ENCODE measurements around the gene ZNF408.

Gene ZNF408

DNA sequence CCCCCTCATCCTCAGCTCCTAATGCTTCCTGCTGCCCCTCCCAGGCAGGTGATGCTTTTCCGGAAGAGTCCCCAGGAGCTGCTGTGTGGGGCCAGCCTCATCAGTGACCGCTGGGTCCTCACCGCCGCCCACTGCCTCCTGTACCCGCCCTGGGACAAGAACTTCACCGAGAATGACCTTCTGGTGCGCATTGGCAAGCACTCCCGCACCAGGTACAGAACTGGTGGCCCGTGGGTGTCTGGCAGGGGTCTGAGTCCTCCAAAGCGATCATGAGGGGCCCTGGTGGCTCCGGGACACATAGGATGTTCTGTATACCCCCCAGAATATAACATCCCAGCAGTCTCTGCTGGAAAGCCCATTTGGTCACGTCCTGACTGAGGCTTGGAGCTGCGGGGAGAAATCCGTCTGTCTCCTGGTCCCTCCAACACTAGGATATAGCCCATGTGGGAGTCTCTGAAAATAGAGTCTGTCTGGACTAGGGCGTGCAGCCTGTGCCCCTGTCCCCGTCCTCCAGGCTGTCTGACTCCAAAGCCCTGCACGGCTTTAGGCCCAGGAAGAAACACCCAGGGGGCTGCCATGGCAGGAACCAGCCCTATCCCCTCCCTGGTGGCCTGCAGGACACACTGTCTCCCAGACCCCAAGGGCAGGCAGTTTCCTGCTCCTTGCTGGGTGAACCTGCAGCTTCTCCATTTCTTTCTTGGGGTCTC, 27.3 kb downstream of the ZNF408 start:
- no peak for DNase-seq (ENCODE audit: low read depth)

DNA sequence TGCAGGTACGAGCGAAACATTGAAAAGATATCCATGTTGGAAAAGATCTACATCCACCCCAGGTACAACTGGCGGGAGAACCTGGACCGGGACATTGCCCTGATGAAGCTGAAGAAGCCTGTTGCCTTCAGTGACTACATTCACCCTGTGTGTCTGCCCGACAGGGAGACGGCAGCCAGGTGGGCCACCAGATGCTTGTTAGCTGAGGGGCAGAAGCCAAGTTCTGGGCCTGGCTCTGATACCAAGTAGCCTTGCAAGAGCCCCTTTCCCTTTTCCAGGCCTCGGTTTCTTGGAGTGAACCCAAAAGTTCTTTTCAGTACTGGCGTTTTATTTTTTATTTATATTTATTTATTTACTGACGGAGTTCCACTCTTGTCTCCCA, 27.8 kb downstream of the ZNF408 start:
- no peak for DNase-seq (ENCODE audit: low read depth)

DNA sequence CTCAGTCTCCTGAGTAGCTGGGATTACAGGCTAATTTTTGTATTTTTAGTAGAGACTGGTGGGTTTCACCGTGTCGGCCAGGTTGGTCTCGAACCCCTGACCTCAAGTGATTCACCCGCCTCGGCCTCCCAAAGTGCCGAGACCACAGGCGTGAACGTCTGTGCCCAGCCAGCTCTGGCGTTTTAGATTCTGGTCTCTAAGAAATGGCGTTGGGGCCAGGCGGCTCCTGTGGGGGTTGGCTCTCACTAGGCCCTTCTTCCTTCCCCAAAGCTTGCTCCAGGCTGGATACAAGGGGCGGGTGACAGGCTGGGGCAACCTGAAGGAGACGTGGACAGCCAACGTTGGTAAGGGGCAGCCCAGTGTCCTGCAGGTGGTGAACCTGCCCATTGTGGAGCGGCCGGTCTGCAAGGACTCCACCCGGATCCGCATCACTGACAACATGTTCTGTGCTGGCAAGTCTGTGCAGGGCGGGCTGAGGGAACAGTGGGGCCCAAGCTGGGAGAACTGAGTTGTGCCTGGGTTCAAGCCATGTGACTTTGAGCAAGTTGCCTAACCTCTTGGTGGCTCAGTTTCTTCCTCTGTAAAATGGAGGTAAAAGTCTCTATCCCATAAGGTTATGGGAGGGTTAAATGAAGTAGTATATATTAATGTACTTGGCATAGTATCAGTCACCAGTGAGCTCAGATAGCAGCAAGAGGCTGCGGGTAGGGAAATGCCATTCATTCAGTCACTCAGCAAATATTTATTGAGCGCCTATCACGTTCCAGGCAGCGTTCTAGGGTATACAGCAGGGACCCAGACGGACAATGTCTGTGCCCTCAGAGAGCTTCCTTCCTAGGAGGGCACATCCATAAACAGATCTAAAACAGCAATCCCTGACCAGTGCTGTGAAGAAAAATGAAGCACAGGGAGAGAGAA, 28.5 kb downstream of the ZNF408 start:
- DNase-seq (ENCODE audit: low read depth), result no peak

DNA sequence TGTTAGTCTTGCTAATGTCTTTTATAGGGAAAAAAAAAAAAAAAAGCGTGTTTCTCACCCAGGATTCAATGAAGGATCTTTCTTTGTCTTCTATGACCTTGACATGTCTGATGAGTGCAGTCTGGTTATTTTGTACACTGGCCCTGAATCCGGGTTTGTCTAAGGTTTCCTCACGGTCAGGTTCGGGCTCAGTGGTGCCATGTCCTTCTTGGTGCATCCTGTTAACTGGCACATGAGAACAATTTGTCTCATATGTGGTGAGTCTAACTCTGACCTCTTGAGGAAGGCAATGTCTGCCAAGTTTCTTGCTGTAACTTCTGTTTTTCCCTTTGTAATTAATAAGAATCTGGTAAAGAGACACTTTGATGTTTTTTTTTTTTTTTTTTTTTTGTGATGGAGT, 30.7 kb downstream of the ZNF408 start:
- no peak for DNase-seq (ENCODE audit: low read depth)

DNA sequence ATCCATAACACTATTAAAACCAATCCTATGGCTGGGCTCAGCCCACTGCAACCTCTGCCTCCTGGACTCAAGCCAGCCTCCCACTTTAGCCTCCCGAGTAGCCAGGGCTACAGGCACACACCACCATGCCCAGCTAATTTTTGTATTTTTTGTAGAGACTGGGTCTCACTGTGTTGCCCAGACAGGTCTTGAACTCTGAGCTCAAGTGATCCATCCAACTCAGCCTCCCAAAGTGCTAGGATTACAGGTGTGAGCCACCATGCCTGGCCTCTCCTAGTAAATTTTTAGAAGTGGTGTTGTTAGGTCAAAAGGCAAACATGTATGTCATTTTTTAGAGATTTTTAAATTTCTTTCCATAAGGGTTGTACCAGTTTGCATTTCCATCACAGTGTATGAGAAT, 32.4 kb downstream of the ZNF408 start:
- no peak for DNase-seq (ENCODE audit: low read depth)

DNA sequence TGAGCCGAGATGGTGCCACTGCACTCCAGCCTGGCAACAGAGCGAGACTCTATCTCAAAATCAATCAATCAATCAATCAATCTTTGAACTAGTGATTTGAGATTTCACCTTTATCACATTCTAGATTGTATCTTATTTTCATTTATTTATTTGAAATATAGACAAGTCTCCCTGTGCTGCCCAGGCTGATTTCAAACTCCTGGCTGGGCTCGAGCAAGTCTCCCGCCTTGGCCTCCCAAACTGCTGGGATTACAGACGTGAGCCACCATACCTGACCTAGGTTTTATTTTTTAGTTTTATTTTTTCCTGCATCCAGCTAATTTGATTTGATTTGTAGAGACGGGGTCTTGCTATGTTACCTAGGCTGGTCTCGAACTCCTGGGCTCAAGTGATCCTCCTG, 35.3 kb downstream of the ZNF408 start:
- DNase-seq (ENCODE audit: low read depth), result no peak

DNA sequence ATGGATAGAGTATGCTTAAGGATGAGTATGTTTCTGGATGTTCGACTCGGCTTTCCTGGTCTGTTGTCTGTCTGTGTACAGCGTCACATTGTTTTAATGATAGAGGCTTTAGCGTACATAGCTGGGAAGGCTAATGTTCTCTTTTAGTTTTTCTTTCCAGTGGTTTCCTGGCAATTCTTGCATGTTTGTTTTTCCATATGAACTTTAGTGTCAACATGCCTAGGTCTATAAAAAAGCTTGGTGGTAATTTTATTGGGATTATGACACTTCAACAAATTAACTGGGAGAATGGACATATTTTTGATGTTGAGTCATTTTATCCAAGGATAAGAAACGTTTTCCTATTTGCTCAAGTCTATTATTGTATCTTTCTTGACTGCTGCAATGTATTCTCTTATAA, 35.8 kb downstream of the ZNF408 start:
- no peak for DNase-seq (ENCODE audit: low read depth)

DNA sequence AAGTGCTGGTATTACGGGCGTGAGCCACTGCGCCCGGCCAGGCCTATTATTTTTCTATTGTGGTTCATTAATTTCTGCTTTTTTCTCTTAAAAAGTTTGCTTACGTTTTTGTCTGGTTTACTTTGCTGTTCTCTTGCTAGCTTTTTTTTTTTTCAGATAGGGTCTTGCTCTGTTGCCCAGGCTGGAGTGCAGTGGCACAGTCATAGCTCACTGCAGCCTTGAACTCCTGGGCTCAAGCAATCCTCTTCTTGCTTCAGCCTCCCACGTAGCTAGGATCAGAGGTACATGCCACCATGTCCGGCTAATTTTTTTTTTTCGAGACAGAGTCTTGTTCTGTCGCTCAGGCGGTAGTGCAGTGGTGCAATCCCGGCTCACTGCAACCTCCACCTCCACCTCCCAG, 36.9 kb downstream of the ZNF408 start:
- no peak for DNase-seq (ENCODE audit: low read depth)

DNA sequence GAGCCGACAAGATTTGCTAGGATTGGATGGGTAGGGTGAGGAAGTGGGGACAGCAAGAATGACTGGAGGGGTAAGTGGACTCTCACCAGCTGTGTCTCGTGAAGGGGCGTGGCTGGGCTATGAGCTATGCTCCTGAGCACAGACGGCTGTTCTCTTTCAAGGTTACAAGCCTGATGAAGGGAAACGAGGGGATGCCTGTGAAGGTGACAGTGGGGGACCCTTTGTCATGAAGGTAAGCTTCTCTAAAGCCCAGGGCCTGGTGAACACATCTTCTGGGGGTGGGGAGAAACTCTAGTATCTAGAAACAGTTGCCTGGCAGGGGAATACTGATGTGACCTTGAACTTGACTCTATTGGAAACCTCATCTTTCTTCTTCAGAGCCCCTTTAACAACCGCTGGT, 38.1 kb downstream of the ZNF408 start:
- no peak for DNase-seq (ENCODE audit: low read depth)

DNA sequence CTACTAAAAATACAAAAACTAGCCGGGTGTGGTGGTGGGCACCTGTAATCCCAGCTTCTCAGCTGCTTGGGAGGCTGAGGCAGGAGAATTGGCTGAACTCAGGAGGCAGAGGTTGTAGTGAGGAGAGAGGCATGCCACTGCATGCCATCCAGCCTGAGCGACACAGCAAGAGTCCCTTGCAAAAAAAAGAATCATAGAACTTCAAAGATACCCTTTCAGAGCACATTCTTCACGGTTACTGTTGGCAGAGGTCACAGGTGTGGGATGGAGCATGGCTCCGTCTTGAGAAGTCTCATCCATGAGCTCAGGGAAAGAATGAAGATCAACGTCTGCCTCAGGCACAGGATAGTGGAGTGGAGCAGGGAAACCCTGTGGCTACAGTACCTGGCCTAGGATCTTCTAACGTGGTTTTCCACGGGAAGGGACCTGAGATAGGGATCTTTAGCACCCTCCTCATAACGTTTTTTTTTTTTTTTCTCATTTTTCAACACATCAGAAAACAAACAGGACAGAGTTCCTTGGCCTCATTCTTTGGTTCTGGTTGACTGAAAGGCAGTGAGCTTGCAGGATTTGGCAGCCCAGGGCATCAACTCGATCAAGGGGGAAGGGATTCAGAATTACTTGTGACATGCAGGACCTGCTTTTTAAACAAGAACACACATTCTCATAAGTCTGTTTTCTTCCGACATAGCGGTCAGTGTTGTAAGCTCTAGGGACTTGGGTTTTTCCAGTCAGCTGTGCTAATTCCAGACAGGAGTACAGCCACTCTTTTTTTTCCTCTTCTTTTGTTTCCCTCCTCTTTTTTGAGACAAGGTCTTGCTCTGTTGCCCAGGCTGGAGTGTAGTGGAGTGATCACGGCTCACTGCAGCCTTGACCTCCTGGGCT, 41.0 kb downstream of the ZNF408 start:
- DNase-seq (ENCODE audit: low read depth), result no peak

DNA sequence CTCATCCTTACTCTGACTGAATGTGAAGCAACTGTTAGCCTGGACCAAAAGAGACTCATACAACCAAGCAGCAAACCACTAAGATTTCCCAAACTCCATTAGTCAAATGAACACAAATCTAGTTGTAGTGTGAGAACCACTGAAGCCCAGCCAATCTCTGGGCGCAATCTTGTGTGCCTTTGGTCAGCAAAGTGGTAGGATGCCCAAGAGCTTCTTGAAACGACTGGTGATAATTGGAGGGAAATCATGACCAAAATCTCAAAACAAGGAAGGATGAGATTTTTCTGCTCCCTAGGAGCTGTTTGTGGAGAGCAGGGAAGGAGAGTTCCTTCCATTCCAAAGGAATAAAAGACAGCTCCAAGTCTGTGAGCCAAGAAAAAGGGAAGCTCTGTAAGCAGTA, 42.2 kb downstream of the ZNF408 start:
- no peak for DNase-seq (ENCODE audit: low read depth)

DNA sequence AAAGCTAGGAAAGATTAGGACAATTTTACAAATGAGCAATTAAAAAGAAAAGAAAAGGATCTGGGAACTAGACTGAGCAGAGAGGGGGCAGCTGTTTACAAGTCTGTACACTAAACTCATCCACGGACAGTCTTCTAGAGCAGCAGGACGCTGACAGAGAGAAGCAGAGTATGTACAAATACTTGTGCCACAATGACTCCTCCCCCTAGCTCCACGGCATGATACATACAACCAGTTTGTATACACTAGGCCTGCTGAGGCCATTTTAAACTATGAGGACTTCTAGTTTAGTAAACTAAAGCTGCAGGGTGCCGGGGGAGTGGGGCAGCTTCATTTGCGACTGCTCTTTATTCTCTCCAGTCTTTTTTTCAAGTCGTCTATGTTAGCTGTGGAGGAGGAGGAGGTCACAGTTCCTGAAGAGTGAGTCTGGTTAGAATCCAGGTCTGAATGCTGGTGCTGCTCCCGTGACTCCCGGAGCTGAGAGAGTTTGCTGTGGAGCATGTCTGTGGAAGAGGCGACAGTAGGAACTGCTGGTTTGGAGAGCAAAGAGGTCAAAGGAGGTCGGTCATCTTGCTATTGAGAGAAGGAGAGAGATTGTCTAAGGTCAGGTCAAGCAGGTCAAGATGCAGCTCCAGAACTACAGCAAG, 43.0 kb downstream of the ZNF408 start:
- DNase-seq (ENCODE audit: low read depth), result no peak

DNA sequence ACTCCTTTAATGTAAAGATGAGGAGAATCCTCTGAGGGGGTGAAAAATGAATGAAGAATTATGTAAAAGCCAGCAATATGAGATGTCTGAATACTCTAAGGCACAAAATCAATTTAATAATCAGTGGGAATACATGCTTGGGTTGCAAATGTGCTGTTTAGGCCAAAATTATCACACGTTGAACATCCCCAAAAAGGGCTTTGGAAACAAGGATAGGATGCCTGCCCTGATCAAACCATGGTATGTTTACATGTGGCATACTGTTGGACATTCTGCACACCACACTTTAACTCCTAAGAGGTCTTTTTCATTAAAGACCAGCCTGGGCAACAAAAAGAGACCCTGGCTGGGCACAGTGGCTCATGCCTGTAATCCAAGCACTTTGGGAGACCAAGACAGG, 44.5 kb downstream of the ZNF408 start:
- no peak for DNase-seq (ENCODE audit: low read depth)

DNA sequence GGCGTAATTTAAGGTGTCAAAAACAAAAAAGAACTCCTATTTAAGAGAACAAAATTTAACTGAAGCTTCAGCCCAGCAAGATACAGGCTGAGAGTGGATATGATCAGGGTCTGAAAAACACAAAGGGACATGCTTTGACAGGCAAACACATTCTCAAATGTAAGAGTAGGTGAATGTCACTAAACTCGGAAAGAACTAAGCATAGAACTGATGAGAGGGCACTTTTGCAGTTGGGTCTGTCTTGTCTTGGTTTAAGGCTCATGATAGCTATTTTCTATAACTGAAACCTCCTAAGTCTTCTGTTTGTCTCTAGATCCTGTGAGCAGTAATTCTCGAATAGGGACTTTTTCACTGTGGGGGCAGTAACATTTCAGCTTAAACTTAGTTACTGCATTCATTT, 45.2 kb downstream of the ZNF408 start:
- no peak for DNase-seq (ENCODE audit: low read depth)

DNA sequence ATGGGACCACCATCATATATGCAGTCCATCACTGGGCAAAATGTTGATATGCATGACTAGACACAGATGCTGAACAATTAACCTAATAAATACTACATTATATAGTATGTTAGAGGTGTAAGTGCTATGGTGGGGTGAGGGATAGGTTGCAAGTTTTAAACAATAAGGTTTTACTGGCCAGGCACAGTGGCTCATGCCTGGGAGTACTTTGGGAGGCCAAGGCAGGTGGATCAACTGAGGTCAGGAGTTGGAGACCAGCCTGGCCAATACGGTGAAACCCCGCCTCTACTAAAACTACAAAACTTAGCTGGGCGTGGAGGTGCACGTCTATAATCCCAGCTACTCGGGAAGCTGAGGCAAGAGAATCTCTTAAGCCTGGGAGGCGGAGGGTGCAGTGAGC, 46.3 kb downstream of the ZNF408 start:
- DNase-seq (ENCODE audit: low read depth), result no peak

Measured in stimulated activated CD4-positive, alpha-beta T cell treated with anti-CD3 and anti-CD28 coated beads, Interleukin-2, amount 100 ng/mL, for 4 hours (primary cell).